SH-SY5Y (cell line): Measurements from ENCODE around the gene SLC2A2.

Experiments
- GATA2 ChIP-seq: IDR thresholded peaks from 2 replicates; pipeline ENCODE4 v1.6.1; 2011; ENCODE audit warnings: mild to moderate bottlenecking, low read depth, low read length
- GATA3 ChIP-seq: IDR thresholded peaks from 2 replicates; pipeline ENCODE4 v1.6.1; 2011; ENCODE audit warnings: low read depth, mild to moderate bottlenecking, low read length, moderate library complexity

SLC2A2 gene

GRCh38 chr3:171011873-171012336, 14.6 kb downstream of the SLC2A2 start:
- no peak for TF ChIP-seq GATA2
- no peak for TF ChIP-seq GATA3

- TF ChIP-seq GATA2 = no peak
- no peak for TF ChIP-seq GATA3
Measured at GRCh38 chr3:171011109-171011872, 15.2 kb downstream of the SLC2A2 start.

GRCh38 chr3:171007316-171007715, 19.2 kb downstream of the SLC2A2 start:
- no peak for TF ChIP-seq GATA2
- no peak for TF ChIP-seq GATA3

GRCh38 chr3:171005648-171006047, 20.9 kb downstream of the SLC2A2 start:
- no peak for TF ChIP-seq GATA3
- TF ChIP-seq GATA2 = no peak

GRCh38 chr3:171001957-171002694, 24.4 kb downstream of the SLC2A2 start:
- no peak for TF ChIP-seq GATA2
- TF ChIP-seq GATA3 = no peak

- no peak for TF ChIP-seq GATA2
- TF ChIP-seq GATA3 = no peak
Measured at GRCh38 chr3:171001250-171001893, 25.1 kb downstream of the SLC2A2 start.

GRCh38 chr3:171000281-171000680, 26.2 kb downstream of the SLC2A2 start:
- TF ChIP-seq GATA3 (no peak), GATA2 (no peak)

GRCh38 chr3:170999737-171000242, 26.7 kb downstream of the SLC2A2 start:
- no peak for TF ChIP-seq GATA2
- TF ChIP-seq GATA3 = no peak

- TF ChIP-seq GATA2 = no peak
- no peak for TF ChIP-seq GATA3
Measured at GRCh38 chr3:170997961-170998913, 28.3 kb downstream of the SLC2A2 start.

GRCh38 chr3:170992854-170993253, 33.7 kb downstream of the SLC2A2 start:
- TF ChIP-seq GATA2 (no peak), GATA3 (no peak)

- TF ChIP-seq GATA3 (no peak), GATA2 (no peak)
Measured at GRCh38 chr3:170991664-170992063, 34.9 kb downstream of the SLC2A2 start.

GRCh38 chr3:170989100-170989648, 37.3 kb downstream of the SLC2A2 start:
- TF ChIP-seq GATA3 (no peak), GATA2 (no peak)

- no peak for TF ChIP-seq GATA2
- TF ChIP-seq GATA3 = no peak
Measured at GRCh38 chr3:170988378-170988777, 38.1 kb downstream of the SLC2A2 start.

GRCh38 chr3:170985304-170985703, 41.2 kb downstream of the SLC2A2 start:
- no peak for TF ChIP-seq GATA3
- TF ChIP-seq GATA2 = no peak
